ENCODE measurements around the gene COX8A. TPM values are rescaled to one million over a fixed set of nuclear protein-coding genes. Genes with fewer than 3 reads are reported as not detected.

COX8A gene
- total RNA-seq, 1 experiment from 2014 or later = 875 TPM

DNA sequence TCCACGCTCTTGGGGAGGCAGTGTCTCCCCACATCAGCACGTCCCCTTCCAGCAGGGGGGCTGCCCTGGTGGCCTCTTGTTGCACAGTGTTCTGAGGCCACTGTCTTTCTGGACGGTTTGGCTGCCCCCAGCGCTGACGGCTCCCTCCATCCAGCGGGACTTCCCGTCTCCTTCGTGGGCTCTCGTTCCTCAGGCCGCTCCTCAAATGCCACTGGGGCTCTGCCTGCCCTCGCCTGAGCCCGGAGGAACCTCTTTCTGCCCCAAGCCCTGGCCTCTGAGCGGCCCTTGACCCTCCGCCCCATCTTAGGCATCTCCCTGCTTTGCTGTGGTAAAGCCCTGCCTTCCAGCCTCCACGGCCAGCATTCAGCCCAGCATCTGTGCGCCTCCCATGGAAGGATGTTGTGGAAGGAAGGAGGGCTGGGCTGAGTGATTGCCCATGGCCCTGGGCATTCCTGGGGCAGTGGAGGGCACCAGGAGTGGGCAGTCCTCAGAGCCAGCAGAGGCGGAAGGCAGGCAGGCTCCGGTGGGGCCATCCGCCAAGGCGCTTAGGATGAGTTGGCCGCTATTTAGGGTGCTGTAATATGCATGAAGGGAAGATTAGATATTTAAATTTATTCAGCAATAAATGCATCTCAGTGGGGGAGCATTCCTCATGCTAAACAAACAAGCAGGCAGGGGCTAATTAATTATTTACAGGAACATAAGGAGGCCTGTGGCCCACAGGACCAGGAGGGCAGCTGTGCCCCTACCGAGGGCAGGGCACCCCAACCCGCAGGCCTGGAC lies 29.6 kb downstream of the COX8A start:
- DNase-seq (ENCODE audit: low read depth) = peak; percentile 82

DNA sequence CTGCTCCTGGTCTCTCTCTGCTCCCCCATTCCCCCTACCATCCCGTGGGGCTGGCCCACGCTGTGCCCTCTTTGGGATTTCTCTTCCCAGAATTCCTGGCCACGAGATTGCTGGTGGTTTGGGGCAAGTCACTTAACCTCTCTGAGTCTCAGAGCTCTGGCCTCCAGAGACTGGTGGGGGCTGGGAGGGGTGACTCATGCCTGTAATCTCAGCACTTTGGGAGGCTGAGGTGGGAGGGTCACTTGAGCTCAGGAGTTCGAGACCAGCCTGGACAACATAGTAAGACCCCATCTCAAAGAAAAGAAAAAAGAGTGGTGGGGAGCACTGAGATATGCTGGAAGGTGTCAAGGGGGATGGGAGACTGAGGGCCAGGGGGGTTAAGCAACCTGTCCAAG lies 30.2 kb downstream of the COX8A start:
- DNase-seq (ENCODE audit: low read depth) = peak; percentile 47

DNA sequence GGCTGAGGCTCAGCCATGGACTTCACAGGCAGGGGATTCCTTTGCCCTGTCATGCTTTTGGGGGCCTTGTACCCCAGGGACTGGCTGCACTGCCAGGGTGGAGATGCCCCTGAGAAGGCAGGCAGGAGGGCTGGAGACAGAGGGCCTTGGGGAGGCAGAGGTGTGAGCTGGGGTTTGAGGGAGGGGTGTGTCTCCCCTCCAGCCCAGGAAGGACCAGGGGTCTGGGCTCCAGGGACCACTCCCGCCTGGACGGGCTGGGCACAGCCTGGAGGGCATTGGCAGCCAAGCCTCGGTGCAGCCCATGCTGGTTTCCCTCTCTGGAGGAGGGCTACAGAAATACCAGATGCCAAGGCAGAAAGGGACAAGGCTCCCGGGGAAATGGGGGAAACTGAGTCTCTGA lies 31.3 kb downstream of the COX8A start:
- DNase-seq (ENCODE audit: low read depth) = no peak

DNA sequence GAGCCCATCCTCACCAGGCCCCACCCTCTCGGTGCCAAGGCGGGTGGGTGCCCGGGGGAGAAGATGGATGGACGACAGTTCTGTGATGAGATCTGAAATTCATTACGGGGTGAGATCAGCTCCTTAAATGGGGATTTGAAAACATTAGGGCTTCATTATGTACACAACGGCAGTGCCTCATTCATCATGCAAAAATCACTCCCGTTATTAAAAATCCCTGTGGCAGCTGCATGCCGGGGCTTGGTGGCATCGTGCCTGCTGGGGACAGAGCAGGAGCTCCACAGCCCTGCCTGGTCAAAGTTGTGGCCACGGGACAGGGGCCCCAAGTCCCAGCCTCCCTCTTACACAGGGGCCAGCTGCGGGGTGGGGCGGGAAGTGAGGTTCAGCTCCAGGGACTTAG lies 32.0 kb downstream of the COX8A start:
- no peak for DNase-seq (ENCODE audit: low read depth)

DNA sequence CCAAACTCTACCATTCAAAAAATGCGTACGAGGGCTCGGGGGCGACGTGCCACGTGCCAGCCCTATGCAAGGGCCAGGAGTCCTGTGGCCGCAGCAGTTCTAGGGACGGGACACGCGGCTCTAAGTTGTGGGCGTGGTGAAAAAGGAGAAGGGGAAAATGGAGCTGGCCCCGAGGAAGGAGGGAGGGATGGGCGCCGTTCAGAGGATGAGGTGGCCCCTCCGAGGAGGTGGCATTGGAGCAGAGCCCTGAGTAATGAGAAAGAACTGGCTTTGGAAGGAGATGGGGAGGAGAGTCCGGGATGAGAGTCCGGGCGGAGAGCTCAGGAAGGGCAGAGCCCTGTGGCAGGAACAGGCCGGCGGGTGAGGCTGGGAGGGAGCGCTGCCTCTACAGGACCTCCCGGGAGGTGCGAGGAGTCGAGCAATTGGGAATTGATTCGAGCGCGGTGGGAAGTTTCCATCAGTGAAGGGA lies 32.8 kb downstream of the COX8A start:
- DNase-seq (ENCODE audit: low read depth) = peak; percentile 55

DNA sequence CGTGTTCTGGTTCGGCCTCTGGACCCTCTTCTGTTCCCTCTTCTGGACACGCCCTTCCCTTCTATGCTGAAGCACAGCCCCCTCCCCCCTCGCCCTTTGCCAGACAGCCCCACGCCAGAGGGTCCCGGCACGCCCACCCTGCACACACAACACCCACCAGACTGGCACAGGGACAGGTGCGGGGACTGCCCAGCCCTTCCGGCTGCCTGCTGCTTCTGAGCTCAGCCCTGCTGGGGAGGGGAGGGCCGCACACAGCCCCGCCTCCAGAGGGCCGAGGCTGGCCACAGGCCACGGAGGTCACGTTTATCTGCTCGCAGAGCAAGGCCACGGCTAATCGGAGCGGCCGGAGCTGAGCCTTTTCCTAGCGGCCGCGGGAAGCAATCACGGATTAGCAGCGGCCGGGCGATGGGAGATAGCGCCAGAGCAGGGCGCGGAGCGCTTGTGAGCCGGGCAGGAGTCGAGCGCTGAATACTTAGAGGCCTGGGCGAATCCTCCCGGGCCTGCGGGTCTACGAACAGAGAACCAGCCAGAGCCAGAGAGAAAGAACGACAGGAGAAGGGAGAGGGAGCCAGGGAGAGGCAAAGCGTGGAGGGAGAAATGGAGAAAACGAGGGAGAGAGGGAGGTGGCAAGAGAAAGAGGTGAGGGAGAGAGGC lies 33.3 kb downstream of the COX8A start:
- DNase-seq (ENCODE audit: low read depth) = no peak

DNA sequence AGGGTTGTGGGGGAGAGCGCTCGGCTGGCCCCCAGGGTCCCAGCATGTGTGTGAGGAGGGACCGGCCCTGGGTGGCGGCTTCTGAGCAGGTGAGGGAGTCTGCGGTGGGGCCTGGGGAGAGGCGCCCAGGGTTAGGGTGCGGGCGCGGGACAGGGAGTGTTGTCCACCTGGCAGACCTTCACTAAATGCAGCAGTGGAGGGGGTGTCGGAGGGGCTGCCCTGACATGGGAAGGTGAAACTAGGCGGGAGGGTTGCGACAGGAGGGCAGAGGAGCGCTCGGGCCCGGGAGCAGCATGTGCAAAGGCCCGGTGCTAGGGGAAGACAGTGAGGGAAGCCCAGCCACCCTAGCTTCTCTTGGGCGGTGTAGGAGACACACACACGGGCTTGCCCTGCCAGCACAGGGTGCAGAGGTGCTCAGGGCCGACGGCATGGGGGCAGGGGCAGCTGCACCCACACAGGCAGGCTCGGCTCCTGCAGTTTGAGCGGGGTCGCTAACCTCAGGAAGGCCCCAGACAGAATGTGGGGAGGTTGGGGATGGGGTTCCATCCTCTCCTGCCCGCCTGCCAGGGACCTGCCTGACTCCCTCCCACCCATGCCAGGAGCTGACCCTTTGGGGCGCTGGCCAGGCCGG lies 34.0 kb downstream of the COX8A start:
- DNase-seq (ENCODE audit: low read depth) = no peak

DNA sequence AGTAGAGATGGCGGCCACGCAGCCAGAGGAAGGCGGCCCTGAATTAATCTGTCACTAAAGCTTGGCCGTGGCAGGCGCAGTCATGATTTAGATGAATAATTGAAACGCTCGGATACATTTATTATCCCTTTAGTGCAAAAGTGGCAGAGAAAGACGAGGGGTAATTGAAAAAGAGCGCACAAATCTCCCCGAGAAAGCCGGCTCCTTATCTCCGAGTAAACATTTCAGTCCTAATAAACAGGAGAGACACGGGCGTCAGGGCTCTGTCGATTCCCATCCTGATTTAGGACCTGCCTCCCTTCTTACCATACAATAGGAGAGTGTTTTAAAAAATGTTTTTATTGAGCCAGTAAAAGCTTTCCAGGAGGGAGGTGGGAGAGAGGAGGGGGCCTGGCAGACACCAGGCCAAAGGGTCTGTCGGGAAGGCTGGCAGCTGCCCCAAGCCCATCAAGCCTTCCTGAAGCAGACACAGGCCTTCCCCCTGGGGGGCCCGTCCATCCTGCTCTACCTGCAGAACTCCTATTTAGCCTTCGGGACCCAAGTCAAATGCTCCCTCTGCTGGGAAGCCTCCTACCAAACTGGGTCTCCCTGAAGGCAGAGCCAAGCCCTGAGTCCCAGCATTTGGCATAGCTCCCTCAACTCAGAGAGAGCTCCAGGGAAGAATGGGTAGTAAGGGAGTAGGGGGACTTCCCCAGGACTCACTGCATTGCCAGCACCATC lies 34.7 kb downstream of the COX8A start:
- DNase-seq (ENCODE audit: low read depth) = no peak

DNA sequence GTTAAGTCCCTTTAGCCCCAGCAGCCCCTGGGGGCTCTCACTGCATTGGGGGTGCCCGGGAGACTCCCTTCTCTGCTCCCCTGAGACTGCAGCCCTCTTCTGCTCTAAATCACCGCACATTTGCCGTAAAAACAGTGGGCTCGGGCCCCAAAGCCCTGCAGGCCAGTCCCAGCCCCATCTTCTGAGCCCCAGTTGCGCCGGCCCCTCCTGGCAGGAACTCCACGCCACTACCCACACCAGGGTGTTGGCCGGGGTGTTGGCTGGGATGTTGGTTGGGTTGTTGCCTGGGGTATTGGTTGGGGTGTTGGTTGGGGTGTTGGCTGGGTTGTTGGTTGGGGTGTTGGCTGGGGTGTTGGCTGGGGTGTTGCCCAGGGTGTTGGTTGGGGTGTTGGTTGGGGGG lies 35.3 kb downstream of the COX8A start:
- no peak for DNase-seq (ENCODE audit: low read depth)

DNA sequence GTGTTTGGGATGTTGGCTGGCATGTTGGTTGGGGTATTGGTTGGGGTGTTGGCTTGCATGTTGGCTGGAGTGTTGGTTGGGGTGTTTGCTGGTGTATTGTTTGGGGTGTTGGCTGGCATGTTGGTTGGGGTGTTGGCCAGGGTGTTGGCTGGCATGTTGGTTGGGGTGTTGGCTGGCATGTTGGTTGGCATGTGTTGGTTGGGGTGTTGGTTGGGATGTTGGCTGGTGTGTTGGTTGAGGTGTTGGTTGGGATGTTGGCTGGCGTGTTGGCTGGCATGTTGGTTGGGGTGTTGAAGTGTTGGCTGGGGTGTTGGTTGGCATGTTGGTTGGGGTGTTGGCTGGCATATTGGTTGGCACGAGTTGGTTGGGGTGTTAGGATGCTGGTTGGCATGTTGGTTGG lies 36.4 kb downstream of the COX8A start:
- DNase-seq (ENCODE audit: low read depth) = no peak

DNA sequence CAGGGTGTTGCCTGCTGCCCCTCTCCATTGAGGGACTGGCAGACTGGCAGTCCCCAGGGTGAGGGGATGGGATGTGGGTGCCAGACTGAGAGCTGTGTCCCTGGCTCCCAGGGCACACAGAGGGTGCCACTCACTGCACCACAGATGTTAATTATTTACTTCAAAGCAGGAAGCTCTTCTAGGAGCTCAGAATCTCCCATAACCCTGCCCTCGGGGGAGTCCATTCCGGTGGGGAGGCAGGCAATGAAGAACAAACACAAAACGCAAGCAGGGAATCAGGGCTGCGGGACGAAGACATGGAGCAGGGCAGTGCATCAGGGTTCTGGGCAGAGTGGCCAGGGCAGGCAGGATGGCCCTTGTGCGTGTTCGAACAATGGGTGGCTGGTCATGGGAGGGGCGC lies 37.0 kb downstream of the COX8A start:
- DNase-seq (ENCODE audit: low read depth) = no peak

DNA sequence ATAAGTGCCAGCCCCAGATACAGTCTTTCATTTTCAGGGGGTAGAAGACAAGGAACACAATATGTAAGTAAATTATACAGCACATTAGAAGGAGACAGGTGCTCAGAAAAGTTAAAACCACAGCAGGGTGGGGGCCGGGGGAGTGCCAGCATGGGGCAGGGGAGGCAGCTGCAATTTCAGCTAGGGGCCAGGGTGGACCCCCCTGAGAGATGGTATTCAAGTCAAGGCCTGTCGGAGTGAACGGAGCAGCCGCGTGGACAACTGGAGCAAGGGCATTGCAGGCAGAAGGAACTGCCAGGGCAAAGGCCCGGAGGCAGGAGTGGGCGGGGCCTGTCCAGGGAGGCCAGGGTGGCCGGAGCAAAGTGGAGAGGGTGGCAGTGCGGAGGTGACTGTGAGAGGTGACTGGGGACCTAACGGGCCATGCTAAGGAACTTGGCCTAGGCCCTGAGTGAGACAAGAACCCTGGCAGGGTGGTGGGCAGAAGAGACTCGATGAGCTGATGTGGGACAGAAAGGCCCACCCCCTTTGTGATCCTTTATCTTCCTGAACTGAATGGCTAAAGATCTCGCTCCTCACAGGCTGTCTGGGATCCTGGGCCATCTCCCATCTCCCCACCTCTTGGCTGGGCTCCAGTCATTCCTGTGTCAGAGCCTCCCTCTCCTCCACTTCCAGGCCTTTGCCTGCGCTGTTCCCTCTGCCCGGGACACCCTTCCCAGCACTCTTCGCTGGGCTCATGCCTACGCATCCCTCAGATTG lies 38.9 kb downstream of the COX8A start:
- DNase-seq (ENCODE audit: low read depth) = no peak

DNA sequence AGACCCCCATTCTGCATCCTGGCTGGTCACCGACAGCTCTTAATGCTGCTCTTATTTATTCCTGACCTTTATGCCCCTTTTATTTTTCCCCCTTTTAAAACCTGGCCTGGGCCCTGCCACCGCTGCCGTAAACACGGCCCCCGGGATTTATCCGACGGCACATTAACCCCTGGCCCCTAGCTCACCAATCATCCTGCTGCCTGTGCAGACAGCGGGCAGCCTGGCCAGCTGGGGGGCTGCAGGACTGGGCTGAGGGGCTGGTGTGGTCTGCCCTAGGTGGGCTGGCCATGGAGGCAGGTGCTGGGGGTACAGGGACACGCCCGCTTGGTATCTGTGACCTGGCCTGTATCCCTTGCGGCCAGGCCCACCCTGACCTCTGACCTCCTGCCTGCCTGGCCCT lies 39.9 kb downstream of the COX8A start:
- DNase-seq (ENCODE audit: low read depth) = no peak

DNA sequence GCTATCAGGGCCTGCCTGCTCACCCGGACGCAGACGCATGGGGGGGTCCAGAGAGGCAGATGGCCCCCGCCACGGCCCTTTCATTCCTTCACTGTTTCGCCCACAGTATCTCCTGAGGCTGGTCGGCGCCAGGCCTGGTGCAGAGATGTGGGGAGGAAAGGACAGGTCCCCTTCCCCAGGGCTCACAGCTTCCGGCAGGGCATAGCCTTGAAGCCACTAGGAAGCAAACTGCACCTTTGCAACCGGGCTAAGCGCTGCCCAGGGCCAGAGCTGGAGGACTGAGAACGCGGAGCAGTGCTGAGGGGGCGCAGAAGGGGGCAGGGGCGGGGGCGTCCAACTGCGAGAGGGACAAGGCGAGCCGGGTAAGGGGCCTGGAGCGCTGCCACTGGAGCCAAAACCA lies 41.1 kb downstream of the COX8A start:
- DNase-seq (ENCODE audit: low read depth) = no peak

DNA sequence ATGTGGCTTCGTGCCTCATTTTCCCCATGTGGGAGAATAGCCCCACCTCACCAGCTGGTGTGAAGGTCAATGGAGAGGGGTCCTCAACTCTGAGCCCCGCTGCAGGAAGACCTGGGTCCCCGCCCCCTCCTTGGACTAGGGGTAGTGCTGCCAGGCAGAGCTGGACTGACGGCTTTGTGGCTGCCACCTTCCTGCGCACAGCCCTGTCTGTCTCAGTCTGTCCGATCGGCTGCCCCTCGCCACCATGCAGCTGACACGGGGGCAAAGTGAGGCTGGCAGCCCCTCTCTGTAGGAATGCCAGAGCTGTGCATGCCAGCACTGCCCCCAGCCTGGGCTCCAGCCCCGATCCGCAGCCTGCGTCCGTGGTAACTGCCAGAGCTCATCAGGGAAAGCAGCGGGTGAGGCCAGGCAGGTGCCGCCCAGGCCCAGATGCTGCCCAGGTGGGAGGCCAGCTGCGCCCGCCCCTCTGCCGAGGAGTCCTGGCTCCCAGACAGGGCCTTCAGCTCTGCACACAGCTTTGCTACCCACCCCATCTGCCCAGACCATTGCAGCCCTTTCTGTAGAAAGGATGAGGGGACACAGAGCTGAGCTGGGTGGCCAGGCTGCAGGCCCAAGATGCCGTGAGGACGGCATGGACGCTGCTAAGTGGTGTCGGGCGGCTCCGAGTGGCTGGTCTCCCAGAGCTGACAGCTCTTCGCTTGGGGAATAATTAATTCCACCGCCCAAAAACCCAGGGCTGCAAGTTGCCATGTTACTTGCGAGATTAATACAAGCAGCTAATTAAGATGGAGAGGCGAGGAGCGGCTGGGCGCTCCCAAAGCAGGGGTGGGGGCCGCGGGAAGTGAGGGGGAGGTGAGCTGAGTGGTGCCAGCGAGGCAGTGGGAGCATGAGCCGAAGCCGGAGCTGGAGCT lies 41.8 kb downstream of the COX8A start:
- DNase-seq (ENCODE audit: low read depth) = no peak

DNA sequence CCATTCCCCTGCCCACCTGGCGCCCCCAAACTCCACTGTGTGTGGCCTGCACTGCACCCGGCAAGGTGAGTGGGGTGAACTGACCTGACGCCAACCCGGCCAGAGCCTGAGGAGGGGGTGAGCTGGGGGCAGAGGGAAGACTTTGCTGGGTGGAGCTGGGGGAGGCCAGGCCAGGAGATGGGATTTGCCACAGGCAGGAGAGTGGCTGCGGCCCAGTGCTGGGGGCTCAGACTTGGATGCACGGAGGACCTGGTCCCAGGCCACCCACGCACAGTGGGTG lies 43.5 kb downstream of the COX8A start:
- no peak for DNase-seq (ENCODE audit: low read depth)

DNA sequence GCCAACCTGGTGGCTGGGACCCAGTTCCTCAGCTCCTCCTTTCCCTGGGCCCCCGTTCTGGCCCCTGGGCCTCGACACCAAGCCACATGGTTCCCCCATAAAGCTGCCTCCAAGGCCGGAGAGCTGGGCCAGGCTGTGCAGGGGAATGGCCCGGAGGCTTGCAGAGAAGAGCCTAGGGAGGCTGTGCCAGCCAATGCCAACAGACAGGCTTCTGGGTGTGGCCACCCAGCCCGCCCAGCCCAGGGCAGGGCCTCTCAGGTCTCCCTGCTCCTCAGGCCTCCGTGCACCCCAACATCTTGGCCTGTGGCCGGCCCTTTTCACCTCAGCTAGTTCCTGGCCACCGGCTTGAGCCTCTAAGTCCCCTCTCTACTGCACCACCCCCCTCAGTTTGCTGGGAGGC lies 43.9 kb downstream of the COX8A start:
- DNase-seq (ENCODE audit: low read depth) = no peak

DNA sequence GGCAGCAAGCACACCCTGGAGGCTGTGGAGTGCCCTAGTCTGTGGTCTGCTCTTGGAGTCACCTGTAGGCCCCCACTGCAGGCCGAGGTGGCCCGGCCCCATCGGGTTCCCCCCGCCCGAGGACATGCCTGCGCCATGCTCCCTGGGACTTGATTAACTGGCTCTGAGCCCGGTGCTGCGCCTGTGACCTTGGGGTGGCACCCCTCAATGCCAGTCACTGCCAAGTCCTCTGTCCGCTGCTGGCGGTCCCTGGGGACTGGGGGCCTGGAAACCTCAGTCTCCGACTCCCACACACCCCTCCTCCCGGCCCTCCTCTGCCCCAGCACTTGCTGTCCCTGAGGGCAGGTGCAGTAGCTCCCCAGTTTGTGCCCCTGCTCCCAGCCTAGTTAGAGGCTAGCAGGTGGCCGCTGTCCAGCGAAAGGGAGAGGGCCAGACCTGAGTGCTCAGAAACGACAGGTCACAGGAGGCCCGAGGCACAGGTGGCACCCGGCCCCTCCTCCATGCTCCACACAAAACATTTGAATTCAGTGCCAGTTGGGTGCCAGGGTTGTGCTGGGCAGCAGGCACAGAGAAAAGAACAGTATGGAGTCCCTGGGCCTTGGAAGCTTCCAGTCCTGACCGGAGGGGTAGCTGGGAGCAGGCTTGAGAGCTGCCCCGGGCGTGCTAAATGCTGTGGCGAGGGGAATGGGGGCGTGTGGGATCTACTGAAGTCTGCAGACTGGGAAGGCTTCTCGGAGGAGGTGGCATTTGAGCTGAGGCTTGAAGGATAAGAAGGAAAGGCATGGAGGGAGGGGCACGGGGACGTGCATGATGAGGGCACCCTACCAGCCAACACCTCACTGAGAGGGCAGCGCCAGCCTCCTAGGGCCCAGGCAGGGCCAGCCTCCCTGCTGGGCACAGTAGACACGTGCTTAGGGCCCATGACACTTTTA lies 45.0 kb downstream of the COX8A start:
- no peak for DNase-seq (ENCODE audit: low read depth)

DNA sequence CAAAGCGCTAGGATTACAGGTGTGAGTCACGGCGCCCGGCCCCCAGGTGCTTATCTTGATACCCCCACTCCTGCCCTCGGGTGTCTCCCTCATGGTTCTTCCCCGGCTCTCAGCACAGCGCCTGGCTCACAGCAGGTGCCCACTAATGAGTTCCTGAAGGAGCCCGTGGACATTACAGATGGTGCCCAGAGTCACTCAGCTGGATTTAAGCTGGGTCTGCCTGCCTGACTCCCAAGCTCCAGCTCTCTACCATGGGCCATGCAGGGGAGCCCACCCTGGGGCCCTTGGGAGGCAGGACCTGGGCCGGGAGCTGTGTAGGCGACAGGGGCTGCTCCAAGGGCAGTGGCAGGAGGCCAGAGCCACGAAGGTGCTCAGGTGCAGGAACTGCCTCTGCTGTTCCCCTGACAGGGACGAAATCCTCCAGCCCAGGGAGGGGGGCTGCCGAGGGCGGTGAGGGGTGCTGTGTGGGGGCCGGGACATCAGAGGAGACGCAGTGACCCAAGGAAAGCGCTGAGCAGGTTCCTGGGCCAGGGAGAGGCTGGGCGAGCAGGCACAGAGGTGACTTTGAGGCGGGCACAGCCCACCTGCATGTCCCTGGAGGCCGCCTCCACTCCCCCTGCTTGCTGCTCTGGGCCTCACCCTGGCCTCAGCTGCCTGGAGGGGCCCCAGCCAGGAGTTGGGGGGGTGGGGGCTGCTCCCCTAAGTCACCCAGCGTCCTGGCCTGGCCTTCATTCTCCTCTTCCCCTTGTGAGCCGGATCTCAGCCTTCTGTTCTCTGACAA lies 46.7 kb downstream of the COX8A start:
- DNase-seq (ENCODE audit: low read depth) = no peak

Measured in M059J (cell line).